Measurements from ENCODE around the gene TSC22D3. TPM values are rescaled to one million over a fixed set of nuclear protein-coding genes. Genes with fewer than 3 reads are reported as not detected.
"Not testable (repeated sequence)": the region's sequence is repeated elsewhere in the genome, so short reads cannot be mapped to it uniquely, and the experiment has no call there.

The TSC22D3 gene
- total RNA-seq, 4 donors from 2014 or later, result 101 to 786 (median 475) TPM

DNA sequence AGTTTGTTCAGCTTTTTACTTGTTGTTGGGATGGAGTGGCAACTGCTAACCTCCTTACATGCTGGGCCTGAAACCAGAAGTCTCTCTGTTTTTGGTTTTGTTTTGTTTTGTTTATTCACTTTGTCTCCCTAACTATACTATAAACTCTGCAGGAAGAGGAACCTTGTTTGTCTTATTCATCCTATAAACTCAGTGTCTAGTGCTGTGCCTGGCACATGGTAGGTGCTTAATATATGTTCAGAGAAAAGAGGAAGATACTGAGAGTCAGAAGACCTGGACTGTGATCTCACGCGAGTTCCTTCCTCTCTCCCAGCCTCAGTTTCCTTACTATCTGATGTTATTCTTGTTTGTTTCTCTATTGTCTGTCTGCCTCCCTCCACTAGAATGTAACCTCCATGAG, 76.0 kb downstream of the TSC22D3 start:
- intact Hi-C loops (cut with DNase I; ENCODE audit: low total_unique reads), result no loop called here
- Histone ChIP-seq H3K4me3 (no peak overlapping the region), H3K27me3 (no peaks in the 10 kb centered on the region), H3K27ac (peak overlapping the region; percentile 16 to 54), H3K9me3 (no peaks in the 10 kb centered on the region), H3K36me3 (no peaks in the 10 kb centered on the region), H3K4me1 (no peaks in the 10 kb centered on the region)
- TF ChIP-seq POLR2A (IDR thresholded peaks at IDR 0.05) (no peak), CTCF (IDR thresholded peaks at IDR 0.05) (no peak)
- DNase-seq, result peak in 1 of 2 donors; percentile 3

GRCh38 chrX:107691024-107691448, 84.6 kb downstream of the TSC22D3 start:
- peak in 1 of 2 donors; percentile 10 for DNase-seq
- TF ChIP-seq POLR2A (IDR thresholded peaks at IDR 0.05), result no peak
- no peak for TF ChIP-seq CTCF (IDR thresholded peaks at IDR 0.05)
- Histone ChIP-seq H3K9me3 (no peaks in the 10 kb centered on the region), H3K27me3 (no peaks in the 10 kb centered on the region), H3K4me3 (no peak overlapping the region), H3K36me3 (no peaks in the 10 kb centered on the region), H3K4me1 (no peaks in the 10 kb centered on the region), H3K27ac (no peak overlapping the region)
- intact Hi-C loops (cut with DNase I; ENCODE audit: low total_unique reads), result no loop called here

- Histone ChIP-seq H3K36me3 (no peaks in the 10 kb centered on the region), H3K4me1 (peaks cover 4 to 5% of the 10 kb centered on the region in 2 donors), H3K9me3 (no peaks in the 10 kb centered on the region), H3K27ac (no peak overlapping the region), H3K27me3 (no peaks in the 10 kb centered on the region), H3K4me3 (no peak overlapping the region)
- intact Hi-C loops (cut with DNase I; ENCODE audit: low total_unique reads), result no loop called here
- TF ChIP-seq CTCF (IDR thresholded peaks at IDR 0.05), result no peak
- DNase-seq, result no peak
Measured at GRCh38 chrX:107687445-107687844, 88.1 kb downstream of the TSC22D3 start.

DNA sequence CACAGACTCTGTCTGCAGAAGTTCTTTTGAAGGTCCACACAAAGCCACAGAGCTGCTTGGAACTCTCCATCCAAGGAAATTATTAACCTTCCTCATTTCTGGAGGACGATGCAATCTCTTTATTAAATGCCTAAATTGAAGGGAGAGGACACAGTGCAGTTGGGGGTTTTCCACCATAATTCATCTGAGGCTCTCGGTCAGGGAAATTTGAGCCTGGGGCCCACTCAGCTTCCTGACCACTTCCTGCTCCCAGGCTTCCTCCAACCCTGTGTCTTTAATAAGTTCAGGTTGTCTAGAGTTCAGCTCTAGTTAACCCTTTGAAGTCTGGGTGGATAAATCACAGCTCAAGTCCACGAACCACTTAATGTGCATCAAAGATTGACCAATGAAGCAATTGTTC, 88.8 kb downstream of the TSC22D3 start:
- intact Hi-C loops (cut with DNase I; ENCODE audit: low total_unique reads), result no loop called here
- no peak overlapping the region for H3K4me3 ChIP-seq
- peaks cover 4 to 5% of the 10 kb centered on the region in 2 donors for H3K4me1 ChIP-seq
- no peak overlapping the region for H3K27ac ChIP-seq
- no peaks in the 10 kb centered on the region for H3K9me3 ChIP-seq
- H3K36me3 ChIP-seq, result no peaks in the 10 kb centered on the region
- no peak for DNase-seq
- TF ChIP-seq POLR2A (IDR thresholded peaks at IDR 0.05) (no peak), CTCF (IDR thresholded peaks at IDR 0.05) (no peak)
- no peaks in the 10 kb centered on the region for H3K27me3 ChIP-seq

GRCh38 chrX:107686026-107686425, 89.6 kb downstream of the TSC22D3 start:
- no peaks in the 10 kb centered on the region for H3K9me3 ChIP-seq
- H3K4me3 ChIP-seq, result no peak overlapping the region
- no peaks in the 10 kb centered on the region for H3K27me3 ChIP-seq
- TF ChIP-seq POLR2A (IDR thresholded peaks at IDR 0.05) (no peak), CTCF (IDR thresholded peaks at IDR 0.05) (no peak)
- peak overlapping the region; percentile 67 to 80 for H3K27ac ChIP-seq
- DNase-seq, result no peak
- intact Hi-C loops (cut with DNase I; ENCODE audit: low total_unique reads), result no loop called here
- H3K36me3 ChIP-seq, result no peaks in the 10 kb centered on the region
- H3K4me1 ChIP-seq, result peaks cover 4 to 5% of the 10 kb centered on the region in 2 donors

GRCh38 chrX:107685586-107685985, 90.0 kb downstream of the TSC22D3 start:
- H3K36me3 ChIP-seq; H3K4me1 ChIP-seq; DNase-seq; H3K9me3 ChIP-seq; H3K27me3 ChIP-seq; intact Hi-C loops (cut with DNase I; ENCODE audit: low total_unique reads); H3K4me3 ChIP-seq: not testable (repeated sequence)
- H3K27ac ChIP-seq, result peak overlapping the region; percentile 67 to 80

Data from uterus (tissue), 4 donors.